GM18499 (cell line): ENCODE data around the gene FXYD5.
"Not testable (repeated sequence)": the region's sequence is repeated elsewhere in the genome, so short reads cannot be mapped to it uniquely, and the experiment has no call there.

Source experiments
- ATAC-seq: cut with Tn5 transposase; IDR thresholded peaks from one replicate; pipeline ENCODE4 v1.9.1; 2021; ENCODE audit warnings: moderate number of reproducible peaks; ENCODE audit not compliant: insufficient read depth, unreplicated experiment

The FXYD5 gene

DNA sequence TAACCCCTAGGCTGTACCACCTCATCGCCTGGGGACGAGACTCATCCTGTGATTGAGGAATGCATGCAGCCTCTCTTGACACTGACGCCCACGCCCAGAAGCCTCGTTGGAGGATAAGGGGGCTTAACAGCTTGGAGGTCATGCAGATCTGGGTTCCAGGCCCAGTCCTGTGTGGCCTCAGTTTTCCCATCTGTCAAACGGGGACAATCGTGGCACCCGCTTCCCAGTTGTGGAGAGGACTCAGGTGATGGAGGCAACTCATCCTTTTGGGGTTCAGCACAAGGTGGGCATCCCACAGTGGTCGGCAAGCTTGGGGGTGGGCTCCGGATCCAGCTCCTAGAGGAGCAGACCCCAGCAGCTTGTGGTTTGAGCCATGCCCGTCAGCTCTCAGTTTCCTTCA, 18.3 kb upstream of the FXYD5 start:
- ATAC-seq, result no peak

DNA sequence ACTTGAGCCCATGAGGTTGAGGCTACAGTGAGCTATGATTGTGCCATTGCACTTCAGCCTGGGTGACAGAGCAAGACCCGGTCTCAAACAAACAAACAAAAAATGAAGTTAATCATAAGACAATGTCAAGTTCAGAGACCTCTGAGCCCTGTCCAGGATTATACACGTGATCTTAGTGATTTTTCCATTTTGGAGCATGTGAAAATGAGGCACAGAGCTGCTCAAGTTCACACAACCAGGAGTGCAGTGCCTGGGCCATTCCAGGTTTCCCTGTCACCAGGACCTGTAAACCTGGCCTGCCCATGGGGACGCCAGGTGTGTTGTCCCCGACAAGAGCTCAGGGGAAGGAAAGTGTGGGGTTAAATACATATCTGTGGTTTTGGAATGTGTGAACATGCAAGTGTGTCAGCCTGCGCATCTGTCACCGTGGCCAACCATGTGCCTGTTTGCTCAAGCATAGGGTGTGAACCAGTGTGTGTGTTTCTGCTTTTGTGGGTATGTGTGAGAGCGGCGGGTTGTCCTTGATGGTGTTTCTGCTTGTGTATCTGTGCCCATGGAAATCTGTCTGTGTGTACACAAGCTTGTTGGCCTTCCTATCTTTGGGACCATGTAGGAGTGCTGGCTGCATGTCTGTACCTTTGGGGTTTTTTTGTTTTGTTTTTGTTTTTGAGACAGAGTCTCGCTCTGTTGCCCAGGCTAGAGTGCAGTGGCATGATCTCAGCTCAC, 17.4 kb upstream of the FXYD5 start:
- ATAC-seq, result no peak

DNA sequence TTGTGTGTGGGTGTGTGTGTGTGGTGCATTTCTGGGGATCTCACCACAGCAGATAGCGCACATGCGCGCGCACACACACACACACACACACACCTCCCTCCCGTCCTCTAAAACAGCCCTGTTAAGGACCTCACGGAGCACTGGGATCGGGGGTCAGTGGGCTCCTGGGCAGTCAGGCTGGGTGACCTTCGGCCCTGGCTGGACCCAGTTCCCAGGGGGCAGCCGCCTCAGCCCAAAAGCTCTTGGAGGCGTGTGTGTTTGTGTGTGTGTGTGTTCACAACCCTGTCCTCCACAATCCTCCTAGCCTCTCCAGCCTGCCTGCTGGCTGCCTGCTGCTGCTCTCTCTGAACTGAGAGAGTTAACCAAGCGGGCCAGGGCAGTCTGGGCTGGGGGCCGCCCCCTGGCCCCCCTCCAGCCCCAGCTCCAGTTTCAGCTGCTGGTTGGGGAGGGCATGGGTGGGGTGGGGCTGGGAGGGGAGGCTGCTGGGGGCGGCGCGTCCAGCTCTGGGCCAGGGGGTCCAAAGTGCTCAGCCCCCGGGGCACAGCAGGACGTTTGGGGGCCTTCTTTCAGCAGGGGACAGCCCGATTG, 16.1 kb upstream of the FXYD5 start, which contains the start of gene FXYD1:
Gene FXYD1, plus strand, starts transcription at position 520 of the 588 bp plus-strand sequence. CDS start 1,256 bp downstream, outside the sequence.
- ATAC-seq, result no peak

DNA sequence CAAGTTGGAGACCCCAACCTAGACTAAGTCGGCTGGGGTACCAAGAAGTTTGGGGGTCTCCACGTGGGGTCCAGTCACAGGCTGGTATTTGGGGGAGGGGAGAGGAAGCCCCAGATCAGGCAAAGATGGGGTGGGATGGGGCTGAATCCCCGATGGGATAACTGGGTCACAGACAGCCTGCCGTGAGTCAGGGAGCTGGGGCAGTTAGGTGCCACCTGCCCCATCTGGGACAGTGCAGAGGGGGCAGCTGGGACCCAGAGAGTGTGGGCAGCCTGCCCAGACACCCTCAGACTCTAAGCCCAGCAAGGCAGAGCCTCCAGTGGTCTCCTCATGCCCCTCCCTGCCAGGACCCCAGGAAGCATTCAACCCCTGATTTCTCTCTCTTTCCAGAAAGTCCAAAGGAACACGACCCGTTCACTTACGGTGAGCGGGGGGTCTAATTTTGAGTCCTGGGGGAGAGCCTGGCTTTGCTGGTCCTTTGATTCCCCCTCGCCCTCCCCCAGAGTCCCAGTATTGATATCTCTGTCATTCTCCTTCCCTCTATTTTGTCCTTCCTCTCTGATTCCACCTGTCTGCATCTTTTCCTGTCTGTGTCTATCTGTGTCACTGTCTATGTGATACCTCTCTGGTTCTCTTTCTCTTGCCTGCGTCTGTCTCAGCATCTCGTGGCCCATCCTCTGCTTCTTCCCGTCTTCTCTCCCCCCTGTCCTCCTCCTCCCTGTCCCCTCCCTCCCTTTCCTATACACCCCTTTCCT, 14.2 kb upstream of the FXYD5 start:
- no peak for ATAC-seq

DNA sequence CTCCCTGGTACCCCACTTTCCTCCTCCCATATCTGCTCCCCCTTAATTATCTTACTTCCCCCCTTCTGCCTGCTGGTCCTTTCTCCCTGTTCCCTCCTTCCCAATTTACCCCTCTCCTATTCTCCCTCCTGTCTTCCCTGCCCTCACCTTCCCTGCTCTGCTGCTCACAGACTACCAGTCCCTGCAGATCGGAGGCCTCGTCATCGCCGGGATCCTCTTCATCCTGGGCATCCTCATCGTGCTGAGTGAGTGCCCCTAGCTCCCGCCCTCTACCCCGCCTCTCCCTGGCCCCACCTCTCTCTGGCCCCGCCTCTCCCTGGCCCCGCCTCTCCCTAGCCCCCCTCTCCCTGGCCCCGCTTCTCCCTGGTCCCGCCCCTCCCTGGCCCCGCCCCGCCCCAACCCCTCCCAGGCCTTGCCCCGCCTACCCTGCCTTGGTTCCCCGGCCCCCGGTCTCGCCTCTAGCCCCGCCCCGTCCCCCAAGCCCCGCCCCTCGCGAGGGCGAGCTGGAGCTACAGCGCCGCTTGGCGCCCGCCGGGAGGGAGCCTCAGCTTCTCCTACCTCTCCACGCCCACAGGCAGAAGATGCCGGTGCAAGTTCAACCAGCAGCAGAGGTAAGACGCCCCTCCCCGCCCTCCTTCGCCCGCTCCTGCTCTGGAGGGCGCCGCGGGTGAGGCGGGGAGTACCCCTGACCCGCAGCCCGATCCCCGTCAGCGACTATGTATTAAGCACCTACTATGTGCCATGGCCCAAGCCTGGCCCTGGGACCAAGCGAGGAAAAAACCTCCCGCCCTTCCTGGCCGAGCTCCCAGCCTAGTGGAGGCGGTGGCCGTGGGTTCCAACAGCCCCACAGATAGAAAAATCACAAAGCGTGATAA, 13.3 kb upstream of the FXYD5 start:
- no peak for ATAC-seq

DNA sequence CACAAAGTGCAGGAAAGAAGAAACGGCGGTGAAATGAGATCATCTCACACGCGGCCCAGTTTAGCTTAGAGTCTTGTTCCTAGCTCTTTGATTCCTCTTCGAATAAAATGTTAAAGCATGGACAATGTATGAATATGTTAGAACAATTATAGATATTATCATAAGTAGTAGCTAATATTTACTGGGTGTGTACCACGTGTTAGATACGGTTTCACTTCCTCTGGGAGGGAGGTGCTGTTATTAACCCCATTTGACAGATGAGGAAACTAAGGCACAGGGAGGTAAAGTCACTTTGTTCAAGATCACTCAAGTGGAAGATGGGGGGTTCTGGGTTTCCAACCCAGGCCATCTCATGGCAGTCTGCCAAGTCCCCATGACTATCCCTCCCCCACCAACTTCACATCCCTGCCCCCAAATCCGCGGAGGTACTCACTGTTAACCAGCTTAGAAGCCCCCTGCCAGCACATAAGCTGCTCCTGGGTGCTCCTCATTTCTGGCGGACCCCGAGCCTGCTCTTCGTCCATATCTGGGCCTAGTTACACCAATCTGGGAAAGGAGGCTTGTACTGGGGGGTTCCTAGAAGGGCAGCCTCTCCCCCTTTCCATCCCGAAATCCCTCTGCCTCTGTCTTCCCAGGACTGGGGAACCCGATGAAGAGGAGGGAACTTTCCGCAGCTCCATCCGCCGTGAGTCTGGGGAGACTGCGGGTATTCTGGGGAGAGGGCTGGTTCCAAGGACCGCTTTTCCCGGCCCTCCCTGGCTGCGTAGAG, 12.5 kb upstream of the FXYD5 start:
- no peak for ATAC-seq

DNA sequence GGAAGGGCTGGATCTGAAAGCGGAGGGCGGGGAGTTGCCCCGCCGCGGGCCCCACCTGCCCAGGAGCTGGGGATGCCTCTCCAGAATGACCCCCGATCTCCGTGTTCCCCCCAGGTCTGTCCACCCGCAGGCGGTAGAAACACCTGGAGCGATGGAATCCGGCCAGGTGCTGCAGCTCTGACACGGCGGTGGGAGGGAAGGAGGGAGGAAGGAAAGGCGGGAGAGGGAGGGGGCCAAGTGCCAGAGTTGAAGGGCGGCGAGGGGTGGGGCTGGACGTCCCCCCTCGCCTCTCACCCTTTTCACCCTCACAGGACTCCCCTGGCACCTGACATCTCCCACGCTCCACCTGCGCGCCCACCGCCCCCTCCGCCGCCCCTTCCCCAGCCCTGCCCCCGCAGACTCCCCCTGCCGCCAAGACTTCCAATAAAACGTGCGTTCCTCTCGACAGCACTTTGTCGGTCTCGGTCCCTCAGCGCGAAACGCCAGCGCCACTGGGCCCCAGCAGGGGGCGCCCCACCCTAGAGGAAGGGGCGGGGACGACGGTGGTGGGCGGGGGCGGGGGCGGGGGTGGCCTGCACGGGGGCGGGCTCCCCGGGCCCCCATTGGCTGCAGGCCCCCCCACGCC, 11.8 kb upstream of the FXYD5 start:
- no peak for ATAC-seq

DNA sequence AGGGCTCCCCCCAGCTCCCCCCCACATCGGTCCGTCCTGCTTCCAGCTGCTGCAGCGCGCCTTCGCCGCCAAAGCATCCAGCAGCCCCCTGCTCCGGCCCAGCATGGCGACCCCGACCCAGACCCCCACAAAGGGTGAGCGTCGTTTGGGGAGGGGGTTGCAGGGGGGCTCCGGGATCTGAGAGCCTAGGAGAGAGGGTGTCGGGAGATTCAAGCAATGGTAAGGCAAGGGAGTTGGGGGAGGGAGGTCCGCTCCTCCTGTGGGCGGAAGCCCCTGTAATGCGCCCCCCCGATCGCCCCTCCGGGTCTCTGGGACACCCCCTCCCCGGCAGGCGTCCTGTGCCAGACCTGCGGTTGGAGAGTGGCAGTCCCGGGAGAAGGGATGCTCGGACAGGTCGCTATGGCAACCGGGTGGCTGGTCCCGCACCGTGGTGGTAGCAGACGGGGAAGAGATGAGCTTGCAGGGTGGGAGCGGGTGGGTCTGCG, 11.3 kb upstream of the FXYD5 start, which contains the start of gene FXYD7:
Gene FXYD7, plus strand, starts transcription at position 25 of the 485 bp plus-strand sequence. Its CDS starts 79 bp downstream, at position 104.
- no peak for ATAC-seq

DNA sequence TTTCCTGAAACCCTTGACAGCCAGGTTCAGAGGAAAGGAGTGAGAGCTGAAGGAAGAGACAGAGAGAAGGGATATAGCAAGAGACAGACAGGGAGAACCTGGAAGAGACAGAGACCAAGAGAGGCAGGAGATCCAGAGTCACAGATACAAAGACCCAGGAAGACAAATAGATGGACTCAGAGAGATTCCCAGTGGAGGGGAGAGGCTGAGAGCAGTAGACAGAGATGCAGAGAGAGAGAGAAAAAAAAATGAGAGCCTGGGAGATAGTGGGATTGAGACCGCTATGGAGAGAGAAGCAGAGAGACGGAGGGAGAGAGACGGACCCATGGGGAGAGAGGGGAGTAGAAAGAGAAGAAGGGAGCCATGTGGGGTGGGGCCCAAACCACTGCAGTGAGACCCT, 10.7 kb upstream of the FXYD5 start:
- no peak for ATAC-seq

DNA sequence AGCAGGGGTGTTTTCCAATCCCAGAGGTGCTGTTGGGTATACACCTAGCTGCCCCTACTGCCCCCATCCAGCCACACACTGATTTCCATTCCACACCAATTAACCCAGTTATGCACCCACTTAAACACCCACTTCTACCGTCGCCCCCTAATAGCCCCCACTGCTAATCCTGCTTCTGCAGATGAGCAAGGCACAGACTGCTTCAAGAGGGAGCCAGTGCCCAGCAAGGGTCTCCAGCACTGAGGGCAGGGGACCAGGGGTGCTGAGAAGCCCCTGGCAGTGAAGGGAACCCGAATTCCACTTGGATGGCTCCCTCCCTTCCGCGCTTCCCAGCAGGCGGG, 10.3 kb upstream of the FXYD5 start:
- no peak for ATAC-seq

DNA sequence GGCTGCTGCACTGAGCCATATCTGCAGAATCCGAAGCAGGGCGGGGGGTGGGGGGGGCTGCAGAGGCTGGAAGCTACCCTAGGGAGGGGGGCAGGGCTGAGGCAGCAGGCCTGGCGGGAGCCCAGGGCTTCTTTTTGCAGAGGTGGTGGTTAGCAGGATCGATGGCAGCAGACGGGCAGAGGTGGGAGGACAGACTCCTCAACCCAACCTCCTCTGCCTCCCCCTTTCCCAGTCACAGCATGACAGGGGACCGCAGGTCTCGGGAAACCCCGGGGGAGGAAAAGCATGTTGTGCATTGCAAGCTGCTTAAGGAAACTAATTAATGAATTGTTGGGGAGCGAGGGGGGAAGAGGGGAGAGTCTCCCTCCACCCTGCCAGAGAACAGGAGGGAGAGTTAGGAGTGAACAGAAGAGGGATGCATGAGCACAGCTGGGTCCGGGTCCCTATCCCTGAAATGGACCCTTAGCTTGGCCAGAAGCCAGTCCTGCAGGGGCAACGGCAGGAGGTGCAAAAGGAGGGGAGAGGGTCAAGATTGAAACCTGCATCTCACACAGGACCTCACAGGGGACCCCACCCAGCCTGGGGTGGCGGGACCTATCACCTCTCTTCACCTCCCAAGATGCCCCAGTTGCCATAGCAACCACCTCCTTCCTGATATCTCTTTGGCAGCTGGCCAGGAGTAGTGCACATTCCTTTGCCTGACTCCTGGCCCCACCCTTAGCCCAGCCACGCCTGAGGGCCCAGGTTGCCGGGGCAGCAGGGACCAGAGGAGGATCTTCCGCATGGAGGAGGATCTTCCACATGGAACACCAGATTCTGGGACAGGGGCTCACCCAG, 9.7 kb upstream of the FXYD5 start:
- no peak for ATAC-seq

DNA sequence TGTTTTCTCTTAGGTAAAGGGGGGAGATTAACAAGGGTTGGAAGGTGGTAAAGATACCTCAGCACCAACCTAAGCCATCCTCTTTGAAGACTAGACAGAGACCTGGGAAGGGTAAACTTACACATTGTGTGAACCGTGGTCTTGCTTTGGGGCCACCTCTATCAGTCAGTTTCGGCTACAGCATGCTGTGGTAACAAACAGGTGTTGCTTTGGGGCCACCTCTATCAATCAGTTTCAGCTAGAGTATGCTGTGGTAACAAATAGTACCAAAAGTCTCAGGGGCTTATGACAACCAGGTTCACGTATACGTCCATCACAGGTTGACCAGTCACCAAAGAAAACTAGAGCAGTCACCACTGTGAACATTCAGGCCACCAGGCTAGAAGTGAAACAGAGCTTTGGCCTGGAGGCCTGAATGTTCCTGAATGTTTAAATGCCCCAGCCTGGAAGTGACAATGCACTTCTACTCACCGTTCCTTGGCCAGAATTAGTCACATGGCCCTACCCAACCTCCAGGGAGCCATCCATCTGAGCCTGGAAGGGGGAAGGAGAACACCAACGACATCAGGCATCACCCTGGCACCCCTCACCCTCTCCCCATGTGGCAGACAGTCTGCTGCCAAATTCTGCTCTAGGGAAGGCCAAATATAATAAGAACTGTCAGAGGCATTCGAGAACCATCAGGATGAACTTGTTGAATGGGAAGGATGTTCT, 7.6 kb upstream of the FXYD5 start:
- no peak for ATAC-seq

DNA sequence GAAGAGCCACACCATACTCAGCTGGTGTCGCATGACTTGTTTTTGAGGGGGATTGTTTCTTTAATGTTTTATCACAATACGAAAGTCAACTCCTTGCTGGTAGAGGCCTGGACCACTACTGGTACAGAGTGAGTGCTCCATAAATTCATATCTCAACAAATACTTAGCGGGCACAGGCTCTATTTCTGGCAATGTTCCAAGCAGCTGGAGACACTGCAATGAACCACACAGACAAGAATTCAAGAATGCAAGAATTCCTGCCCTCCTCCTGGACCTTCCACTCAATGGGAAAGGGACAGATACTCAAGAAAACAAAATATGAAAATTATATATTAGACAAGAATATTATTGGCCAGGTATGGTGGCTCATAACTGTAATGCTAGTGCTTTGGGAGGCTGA, 5.1 kb upstream of the FXYD5 start:
- ATAC-seq, result no peak

DNA sequence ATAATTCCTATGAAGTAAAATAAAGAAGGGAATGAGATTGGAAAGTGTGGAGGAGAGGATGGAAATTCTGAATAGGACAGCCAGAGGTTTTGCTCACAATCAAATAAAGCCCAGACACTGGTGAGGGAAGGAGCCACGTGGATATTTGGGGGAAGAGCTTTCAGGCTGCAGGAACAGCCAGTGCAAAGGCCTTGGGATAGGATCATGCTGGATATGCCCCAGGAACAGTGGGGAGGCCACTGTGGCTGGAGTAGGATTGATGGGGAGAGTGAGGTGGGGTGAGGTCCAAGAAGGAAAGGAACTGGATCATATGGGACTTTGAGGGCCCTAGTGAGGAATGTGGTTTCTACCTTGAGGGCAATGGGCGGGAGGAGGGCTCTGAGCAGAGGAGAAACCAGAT, 4.1 kb upstream of the FXYD5 start:
- ATAC-seq, result no peak

DNA sequence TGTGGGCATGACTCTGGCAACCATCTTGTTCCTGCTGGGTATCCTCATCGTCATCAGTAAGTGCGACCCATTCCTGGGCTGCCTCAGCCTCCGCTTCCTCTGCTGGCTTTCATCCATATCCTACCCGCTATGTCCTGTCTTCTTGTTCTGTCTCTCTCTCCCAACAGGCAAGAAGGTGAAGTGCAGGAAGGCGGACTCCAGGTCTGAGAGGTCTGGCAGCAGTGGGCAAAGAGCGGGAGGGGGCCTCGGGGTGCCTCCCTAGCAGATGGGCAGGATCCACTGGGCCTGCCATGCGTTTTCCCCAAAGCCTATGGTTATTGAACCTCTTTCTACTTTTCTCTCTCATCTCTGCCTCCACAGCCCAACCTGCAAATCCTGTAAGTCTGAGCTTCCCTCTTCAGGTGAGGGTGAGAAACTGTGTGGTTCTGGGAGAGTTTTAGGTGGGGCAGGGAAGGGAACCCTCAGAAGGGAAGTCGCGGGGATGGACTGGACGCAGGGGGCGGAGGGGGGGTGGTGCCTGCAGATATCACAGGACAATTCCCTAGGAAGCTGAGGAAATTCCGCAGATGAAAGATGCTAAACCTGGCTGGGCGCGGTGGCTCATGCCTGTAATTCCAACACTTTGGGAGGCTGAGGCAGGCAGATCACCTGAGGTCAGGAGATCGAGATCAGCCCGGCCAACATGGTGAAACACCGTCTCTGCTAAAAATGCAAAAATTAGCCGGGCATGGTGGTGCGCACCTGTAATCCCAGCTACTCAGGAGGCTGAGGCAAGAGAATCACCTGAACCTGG, 3.1 kb upstream of the FXYD5 start:
- no peak for ATAC-seq

DNA sequence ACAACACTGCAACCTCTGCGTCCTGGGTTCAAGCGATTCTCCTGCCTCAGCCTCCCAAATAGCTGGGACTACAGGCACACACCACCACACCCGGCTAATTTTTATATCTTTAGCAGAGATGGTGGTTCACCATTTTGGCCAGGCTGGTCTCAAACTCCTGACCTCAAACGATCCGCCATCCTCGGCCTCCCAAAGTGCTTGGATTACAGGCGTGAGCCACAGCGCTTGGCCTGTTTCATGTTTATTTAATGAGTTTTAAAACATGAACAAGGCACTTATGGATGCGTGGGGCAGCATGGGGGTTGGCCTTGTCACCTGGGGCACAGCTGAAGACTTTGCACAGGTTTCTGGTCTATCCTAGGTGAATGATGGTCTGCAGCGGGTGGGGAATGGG, 1.4 kb upstream of the FXYD5 start:
- not testable (repeated sequence) for ATAC-seq
